MM.1S (cell line): ENCODE results near the gene TBC1D9B.

ENCODE experiments used
- DNase-seq: peaks from one replicate; pipeline ENCODE4 v3.0.0-alpha.2; 2015
- H2AFZ ChIP-seq: fragments of 300-600 bp; sonication (generic); 2 replicates; pipeline ENCODE4 v1.6.0; 2016; ENCODE audit warnings: antibody characterized with exemption, low read length
- H3F3A ChIP-seq: fragments of 300-600 bp; sonication (generic); 2 replicates; pipeline ENCODE4 v1.6.1; 2016; ENCODE audit warnings: mild to moderate bottlenecking, antibody characterized with exemption, low read length, moderate library complexity, mixed read lengths; ENCODE audit not compliant: insufficient read depth
- H3K27ac ChIP-seq: fragments of 300-600 bp; sonication (generic); 2 replicates; pipeline ENCODE4 v1.5.1; 2016; ENCODE audit warnings: mild to moderate bottlenecking, low read length
- H3K27me3 ChIP-seq: fragments of 300-600 bp; sonication (generic); replicated peaks from 2 replicates; pipeline ENCODE4 v1.6.0; 2016; ENCODE audit warnings: low read length; ENCODE audit not compliant: insufficient read depth
- H3K36me3 ChIP-seq: fragments of 300-600 bp; sonication (generic); replicated peaks from 2 replicates; pipeline ENCODE4 v1.6.1; 2016; ENCODE audit warnings: mild to moderate bottlenecking, low read length, mixed read lengths; ENCODE audit not compliant: insufficient read depth
- H3K4me1 ChIP-seq: fragments of 300-600 bp; sonication (generic); 2 replicates; pipeline ENCODE4 v1.6.1; 2016; ENCODE audit warnings: low read length, mixed read lengths
- H3K4me2 ChIP-seq: fragments of 300-600 bp; sonication (generic); 2 replicates; pipeline ENCODE4 v1.6.0; 2016; ENCODE audit warnings: low read depth, low read length
- H3K4me3 ChIP-seq: fragments of 300-600 bp; sonication (generic); 2 replicates; pipeline ENCODE4 v1.5.1; 2016; ENCODE audit warnings: low read length, mixed read lengths
- H3K79me2 ChIP-seq: fragments of 300-600 bp; sonication (generic); 2 replicates; pipeline ENCODE4 v1.6.1; 2016; ENCODE audit warnings: mixed run types, low read length, mixed read lengths
- H3K9ac ChIP-seq: fragments of 300-600 bp; sonication (generic); 2 replicates; pipeline ENCODE4 v1.6.1; 2016; ENCODE audit warnings: low read length, mixed read lengths
- H3K9me2 ChIP-seq: fragments of 300-600 bp; sonication (generic); replicated peaks from 2 replicates; pipeline ENCODE4 v1.6.1; 2016; ENCODE audit warnings: mild to moderate bottlenecking, low read length, mixed read lengths; ENCODE audit not compliant: insufficient read depth
- H3K9me3 ChIP-seq: fragments of 300-600 bp; sonication (generic); replicated peaks from 2 replicates; pipeline ENCODE4 v1.6.1; 2016; ENCODE audit warnings: mild to moderate bottlenecking, low read length, mixed read lengths; ENCODE audit not compliant: insufficient read depth
- H4K20me1 ChIP-seq: fragments of 300-600 bp; sonication (generic); 2 replicates; pipeline ENCODE4 v1.6.1; 2016; ENCODE audit warnings: mild to moderate bottlenecking, low read length, moderate library complexity, mixed read lengths; ENCODE audit not compliant: insufficient read depth
- EZH2 ChIP-seq: fragments of 300-600 bp; sonication (generic); optimal IDR thresholded peaks from 2 replicates; pipeline ENCODE3; 2017; ENCODE audit warnings: low read depth, mild to moderate bottlenecking, antibody characterized with exemption, low read length, mixed read lengths
- EZH2phosphoT487 ChIP-seq: fragments of 300-600 bp; sonication (generic); IDR thresholded peaks from 2 replicates; pipeline ENCODE4 v1.6.1; 2018; ENCODE audit warnings: antibody characterized with exemption, low read length
- TF ChIP-seq, protein P1 (sequence below): fragments of 300-600 bp; sonication (generic); IDR thresholded peaks from 2 replicates; pipeline ENCODE4 v1.5.1; 2016; ENCODE audit warnings: antibody characterized with exemption, low read length, mixed read lengths

Gene TBC1D9B

DNA sequence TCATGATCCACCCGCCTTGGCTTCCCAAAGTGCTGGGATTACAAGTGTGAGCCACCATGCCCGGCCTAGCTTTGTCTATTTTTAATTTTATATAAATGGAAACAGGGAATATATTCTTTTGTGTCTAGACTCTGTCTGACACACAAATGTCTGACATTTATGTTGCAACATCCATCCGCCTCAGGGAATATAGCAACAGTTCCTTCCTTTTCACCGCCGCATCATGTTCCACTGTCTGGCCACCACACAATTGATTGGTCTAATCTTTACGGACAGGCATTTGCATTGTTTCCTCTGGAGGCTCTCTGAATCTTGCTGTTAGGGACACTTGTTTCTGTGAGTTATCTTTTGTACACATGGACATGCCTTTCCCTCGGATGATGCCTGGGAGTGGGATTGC, 20.1 kb upstream of the TBC1D9B start:
- no peaks in the 10 kb centered on the region for H3K9me2 ChIP-seq
- no peaks in the 10 kb centered on the region for H3K4me1 ChIP-seq
- no peak overlapping the region for H3K4me3 ChIP-seq
- no peaks in the 10 kb centered on the region for H3K36me3 ChIP-seq
- H2AFZ ChIP-seq = no peak overlapping the region
- TF ChIP-seq, protein P1, sequence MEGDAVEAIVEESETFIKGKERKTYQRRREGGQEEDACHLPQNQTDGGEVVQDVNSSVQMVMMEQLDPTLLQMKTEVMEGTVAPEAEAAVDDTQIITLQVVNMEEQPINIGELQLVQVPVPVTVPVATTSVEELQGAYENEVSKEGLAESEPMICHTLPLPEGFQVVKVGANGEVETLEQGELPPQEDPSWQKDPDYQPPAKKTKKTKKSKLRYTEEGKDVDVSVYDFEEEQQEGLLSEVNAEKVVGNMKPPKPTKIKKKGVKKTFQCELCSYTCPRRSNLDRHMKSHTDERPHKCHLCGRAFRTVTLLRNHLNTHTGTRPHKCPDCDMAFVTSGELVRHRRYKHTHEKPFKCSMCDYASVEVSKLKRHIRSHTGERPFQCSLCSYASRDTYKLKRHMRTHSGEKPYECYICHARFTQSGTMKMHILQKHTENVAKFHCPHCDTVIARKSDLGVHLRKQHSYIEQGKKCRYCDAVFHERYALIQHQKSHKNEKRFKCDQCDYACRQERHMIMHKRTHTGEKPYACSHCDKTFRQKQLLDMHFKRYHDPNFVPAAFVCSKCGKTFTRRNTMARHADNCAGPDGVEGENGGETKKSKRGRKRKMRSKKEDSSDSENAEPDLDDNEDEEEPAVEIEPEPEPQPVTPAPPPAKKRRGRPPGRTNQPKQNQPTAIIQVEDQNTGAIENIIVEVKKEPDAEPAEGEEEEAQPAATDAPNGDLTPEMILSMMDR = no peak
- no peak for TF ChIP-seq EZH2
- TF ChIP-seq EZH2phosphoT487 = no peak
- H3K27me3 ChIP-seq = no peaks in the 10 kb centered on the region
- no peaks in the 10 kb centered on the region for H3K9me3 ChIP-seq
- H3K27ac ChIP-seq = no peak overlapping the region
- no peaks in the 10 kb centered on the region for H3K79me2 ChIP-seq
- DNase-seq = no peak
- H4K20me1 ChIP-seq = no peaks in the 10 kb centered on the region
- H3F3A ChIP-seq = no peaks in the 10 kb centered on the region
- no peak overlapping the region for H3K4me2 ChIP-seq
- H3K9ac ChIP-seq = no peak overlapping the region

DNA sequence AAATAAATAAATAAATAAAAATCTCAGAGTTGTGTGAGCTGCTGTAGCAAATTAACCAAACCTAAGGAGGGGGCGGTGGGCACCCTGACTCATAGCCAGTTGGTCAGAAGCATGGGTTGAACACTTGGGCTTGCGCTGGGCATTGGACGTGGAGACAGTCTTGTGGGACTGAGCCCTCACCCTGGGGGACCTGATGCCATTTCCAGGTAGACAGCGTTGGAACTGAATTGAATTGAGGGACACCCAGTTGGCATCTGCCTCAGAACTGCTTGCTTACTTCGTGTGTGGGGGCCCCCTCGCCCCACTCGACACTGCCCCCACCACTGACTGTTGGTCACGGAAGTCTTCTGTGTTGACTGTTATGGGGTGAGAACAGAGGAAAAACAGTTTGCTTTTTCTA, 19.0 kb upstream of the TBC1D9B start:
- H3K4me2 ChIP-seq = no peak overlapping the region
- H3F3A ChIP-seq = no peaks in the 10 kb centered on the region
- H4K20me1 ChIP-seq = no peaks in the 10 kb centered on the region
- no peaks in the 10 kb centered on the region for H3K79me2 ChIP-seq
- no peak overlapping the region for H3K9ac ChIP-seq
- no peaks in the 10 kb centered on the region for H3K9me3 ChIP-seq
- H3K4me3 ChIP-seq = no peak overlapping the region
- H3K9me2 ChIP-seq = no peaks in the 10 kb centered on the region
- no peak for DNase-seq
- no peaks in the 10 kb centered on the region for H3K27me3 ChIP-seq
- H3K4me1 ChIP-seq = no peaks in the 10 kb centered on the region
- TF ChIP-seq, protein P1 = no peak
- TF ChIP-seq EZH2phosphoT487 (no peak), EZH2 (no peak)
- no peak overlapping the region for H3K27ac ChIP-seq
- H3K36me3 ChIP-seq = no peaks in the 10 kb centered on the region
- H2AFZ ChIP-seq = no peak overlapping the region

DNA sequence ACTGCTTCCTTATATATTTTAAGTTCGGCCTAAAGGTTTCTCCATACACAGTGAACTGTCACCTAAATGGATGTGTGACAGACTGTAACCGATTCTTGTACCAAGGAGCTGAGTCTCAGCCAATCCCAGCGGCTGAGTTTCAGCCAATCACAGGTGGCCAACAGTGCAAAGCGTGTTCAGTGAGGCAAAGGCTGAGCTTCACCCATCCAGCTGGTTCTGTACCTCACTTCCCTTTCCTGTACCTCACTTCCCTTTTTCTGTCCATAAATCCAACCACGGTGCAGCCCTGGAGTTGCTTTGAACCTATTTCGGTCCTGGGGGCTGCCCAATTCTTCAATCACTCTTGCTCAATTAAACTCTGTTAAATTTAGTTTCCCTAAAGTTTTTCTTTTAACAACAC, 15.7 kb upstream of the TBC1D9B start:
- H3K27ac ChIP-seq = no peak overlapping the region
- H3K79me2 ChIP-seq = no peaks in the 10 kb centered on the region
- no peak overlapping the region for H2AFZ ChIP-seq
- no peak overlapping the region for H3K4me3 ChIP-seq
- no peaks in the 10 kb centered on the region for H3K9me3 ChIP-seq
- TF ChIP-seq, protein P1 = no peak
- TF ChIP-seq EZH2 = no peak
- no peak for TF ChIP-seq EZH2phosphoT487
- no peaks in the 10 kb centered on the region for H3F3A ChIP-seq
- no peak for DNase-seq
- no peaks in the 10 kb centered on the region for H3K27me3 ChIP-seq
- no peaks in the 10 kb centered on the region for H3K9me2 ChIP-seq
- H3K4me1 ChIP-seq = no peaks in the 10 kb centered on the region
- H3K4me2 ChIP-seq = no peak overlapping the region
- H4K20me1 ChIP-seq = no peaks in the 10 kb centered on the region
- H3K36me3 ChIP-seq = no peaks in the 10 kb centered on the region
- no peak overlapping the region for H3K9ac ChIP-seq

DNA sequence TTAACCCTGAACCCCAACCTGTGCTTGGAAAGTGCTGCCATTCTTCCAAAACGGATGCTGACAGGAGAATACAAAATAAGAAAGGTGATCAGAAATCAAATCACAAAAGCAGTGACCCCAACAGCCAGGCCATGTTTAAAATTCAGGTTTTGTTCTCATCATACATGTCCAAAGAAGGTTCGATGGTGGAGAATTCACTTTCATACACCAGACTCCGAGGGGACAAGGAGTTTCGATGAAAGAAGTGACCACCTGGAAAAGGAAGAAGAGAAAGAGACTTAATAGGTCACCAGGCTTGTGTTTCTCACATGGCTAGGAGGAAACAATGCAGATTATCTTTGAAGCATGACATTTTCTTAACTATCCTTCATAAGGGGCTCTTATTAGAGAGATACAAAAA, 12.5 kb upstream of the TBC1D9B start:
- H3K27me3 ChIP-seq = no peaks in the 10 kb centered on the region
- no peaks in the 10 kb centered on the region for H3K9me3 ChIP-seq
- no peak overlapping the region for H2AFZ ChIP-seq
- no peak overlapping the region for H3K27ac ChIP-seq
- no peak overlapping the region for H3K9ac ChIP-seq
- H3K79me2 ChIP-seq = no peaks in the 10 kb centered on the region
- TF ChIP-seq EZH2 = no peak
- TF ChIP-seq, protein P1 = no peak
- no peak for TF ChIP-seq EZH2phosphoT487
- DNase-seq = no peak
- no peaks in the 10 kb centered on the region for H3F3A ChIP-seq
- H3K4me1 ChIP-seq = no peaks in the 10 kb centered on the region
- no peaks in the 10 kb centered on the region for H3K9me2 ChIP-seq
- no peak overlapping the region for H3K4me2 ChIP-seq
- no peak overlapping the region for H3K4me3 ChIP-seq
- no peaks in the 10 kb centered on the region for H3K36me3 ChIP-seq
- H4K20me1 ChIP-seq = no peaks in the 10 kb centered on the region
